HG02588 (cell line): ENCODE data around the gene MPST.

Experiments
- ATAC-seq: cut with Tn5 transposase; IDR thresholded peaks from one replicate; pipeline ENCODE4 v1.9.1; 2021; ENCODE audit warnings: mild to moderate bottlenecking, moderate library complexity; ENCODE audit not compliant: unreplicated experiment

Gene MPST

DNA sequence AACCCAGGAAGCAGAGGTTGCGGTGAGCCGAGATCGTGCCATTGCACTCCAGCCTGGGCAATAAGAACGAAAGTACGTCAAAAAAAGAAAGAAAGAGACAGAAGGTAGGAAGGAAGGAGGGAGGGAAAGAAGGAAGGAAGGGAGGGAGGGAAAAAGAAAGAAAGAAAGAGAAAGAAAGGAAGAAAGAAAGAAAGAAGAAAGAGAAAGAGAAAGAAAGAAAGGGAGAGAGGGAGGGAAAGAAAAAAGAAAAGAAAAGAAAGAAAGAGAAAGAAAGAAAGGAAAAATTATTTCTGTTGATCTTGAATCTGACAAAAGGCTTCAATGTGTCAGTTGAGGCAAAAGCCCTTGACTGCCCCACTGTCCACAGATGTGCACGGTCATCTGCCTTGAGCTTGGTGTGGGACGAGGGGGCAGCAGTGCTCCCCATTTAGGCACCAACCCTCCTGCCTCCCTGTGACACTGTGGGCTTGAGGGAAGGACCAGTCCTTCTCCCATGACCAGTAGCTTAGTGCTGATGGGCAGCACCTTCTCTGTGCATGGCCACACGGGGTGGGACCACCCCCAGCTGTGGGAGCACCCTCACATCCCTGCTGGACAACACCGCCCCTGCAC is 56.4 kb downstream of the MPST start:
- ATAC-seq: no peak

DNA sequence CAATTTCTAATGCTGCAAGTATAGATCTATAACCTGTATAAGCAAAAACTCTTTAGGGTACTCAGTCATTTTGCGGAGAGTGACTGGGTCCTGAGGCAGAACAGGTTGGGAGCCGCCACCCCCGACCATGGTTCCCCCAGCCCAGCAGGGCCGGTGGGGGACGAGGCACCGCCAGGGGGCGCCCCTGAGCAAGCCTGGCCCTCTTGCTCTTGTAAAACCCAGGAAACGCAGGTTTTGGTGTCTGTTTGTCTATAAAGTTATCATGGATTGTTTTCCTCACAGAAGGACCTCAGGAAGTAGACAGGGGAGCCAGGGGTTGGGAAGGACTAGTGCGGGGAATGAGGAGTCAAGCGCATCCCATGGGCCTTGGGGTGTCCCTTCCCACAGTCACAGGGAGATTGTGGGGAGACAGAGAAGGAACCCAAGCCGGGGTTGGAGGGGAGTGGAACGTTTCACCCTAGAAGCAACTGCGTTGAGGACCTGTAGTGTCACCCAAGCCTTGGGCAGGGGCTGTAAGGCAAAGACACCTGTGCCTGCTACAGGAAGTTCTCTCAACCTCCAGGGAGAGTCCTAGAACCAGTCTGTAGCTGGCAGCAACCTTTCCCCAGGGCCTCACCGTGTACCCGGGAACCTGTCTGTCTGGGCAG is 58.4 kb downstream of the MPST start:
- no peak for ATAC-seq

DNA sequence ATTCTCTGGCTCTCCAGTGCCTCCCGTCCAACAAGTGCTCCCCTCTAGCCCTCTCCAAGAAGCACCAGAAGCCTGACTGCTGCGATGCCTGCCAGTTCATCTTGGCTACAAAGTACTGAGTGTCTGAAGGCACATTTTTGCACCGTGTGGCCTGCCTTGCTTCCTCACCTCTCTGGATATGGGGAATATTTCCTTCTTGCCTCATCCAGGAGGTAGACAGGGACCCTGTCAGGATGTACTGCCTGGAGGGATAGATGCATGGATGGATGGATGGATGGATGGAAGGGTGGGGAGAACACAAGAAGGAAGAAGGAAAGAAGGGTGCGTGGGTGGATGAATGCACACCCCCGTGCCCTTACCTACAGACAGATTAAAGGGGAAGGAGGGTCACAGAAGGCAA is 59.6 kb downstream of the MPST start:
- no peak for ATAC-seq
